OCI-M1 (cell line): ENCODE results near the gene MYPN.

Experiments
- DNase-seq: peaks from one replicate; lab custom pipeline; 2025; lab: John Stamatoyannopoulos, UW

MYPN gene

DNA sequence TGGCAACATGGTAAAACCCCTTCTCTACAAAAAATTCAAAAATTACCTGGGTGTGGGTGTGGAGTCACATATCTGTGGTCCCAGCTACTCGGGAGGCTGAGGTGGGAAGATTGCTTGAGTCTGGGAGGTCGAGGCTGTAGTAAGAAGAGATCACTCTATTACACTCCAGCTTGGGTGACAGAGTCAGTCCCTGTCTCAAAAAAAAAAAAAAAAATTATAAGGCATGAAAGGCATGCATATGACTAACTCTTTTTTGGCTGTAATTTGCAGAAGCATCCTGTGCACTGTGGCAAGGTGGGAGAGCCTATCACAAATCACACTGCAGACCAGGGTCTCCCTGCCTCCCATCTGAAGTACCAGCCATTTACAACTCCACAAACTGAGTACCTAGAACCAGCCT lies 14.1 kb upstream of the MYPN start:
- no peak for DNase-seq

DNA sequence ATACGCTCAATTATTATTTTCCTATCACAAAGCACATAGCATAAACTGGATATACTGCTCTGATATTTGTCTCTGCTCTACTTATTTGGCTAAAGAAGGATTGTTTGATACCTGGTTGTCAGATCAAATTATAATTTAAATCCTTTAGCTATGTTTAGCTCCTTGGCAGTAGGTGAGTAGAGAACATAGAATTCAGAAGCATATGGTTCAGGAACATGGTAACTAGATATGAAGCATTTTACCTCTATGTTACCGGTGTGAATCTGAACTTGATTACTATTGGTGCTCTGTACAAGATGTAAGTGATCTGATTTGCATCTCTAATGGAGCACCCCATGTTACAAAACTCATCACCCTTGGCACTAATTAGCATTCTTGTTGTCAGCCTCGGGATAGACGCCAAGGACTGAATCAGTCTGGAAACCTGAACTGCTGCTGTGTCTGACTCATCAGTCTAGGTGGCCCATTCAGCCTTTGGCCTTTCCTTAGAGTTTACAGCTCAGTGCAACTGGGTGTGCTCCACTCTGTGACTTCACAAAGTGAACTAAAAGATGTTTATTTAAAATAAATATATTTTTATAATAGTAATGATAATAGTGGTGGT lies 12.3 kb upstream of the MYPN start:
- no peak for DNase-seq

DNA sequence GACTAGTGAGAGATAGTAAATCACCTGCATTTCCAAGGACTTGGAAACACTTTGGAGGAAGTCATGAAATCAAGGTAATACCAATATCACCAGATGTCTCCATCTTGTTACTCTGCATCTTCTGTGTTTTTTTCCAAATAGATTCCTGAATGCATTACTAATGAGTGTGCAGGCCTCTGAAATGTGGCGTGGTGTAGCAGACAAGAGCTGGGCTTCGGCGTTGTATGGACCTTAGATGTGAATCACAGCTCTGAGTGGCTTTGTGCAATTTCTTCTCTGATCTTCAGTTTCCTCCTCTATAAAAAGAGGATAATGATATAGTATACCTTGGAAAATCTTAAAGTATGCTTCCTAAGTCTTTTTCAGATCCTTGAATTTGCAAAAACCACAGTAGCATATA lies 9.6 kb upstream of the MYPN start:
- DNase-seq, result no peak

DNA sequence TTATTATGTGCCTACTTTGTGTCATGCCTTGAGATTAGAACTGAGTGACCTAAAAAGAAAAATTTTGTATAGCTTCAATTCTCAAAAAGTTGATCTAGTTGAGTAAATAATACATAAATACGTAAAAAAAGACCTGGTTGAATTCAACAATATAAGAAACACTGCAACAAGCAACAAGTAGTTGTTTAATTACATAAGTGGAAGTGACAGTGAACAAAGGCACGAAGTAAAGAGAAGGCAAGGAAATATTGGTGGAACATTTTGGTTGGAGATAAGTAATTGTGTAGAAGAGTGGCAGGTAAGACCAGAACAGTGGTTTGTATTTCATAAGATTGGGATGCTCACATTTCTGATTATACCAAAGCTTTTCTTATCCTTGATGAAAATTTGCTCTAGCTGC lies 8.2 kb upstream of the MYPN start:
- no peak for DNase-seq

DNA sequence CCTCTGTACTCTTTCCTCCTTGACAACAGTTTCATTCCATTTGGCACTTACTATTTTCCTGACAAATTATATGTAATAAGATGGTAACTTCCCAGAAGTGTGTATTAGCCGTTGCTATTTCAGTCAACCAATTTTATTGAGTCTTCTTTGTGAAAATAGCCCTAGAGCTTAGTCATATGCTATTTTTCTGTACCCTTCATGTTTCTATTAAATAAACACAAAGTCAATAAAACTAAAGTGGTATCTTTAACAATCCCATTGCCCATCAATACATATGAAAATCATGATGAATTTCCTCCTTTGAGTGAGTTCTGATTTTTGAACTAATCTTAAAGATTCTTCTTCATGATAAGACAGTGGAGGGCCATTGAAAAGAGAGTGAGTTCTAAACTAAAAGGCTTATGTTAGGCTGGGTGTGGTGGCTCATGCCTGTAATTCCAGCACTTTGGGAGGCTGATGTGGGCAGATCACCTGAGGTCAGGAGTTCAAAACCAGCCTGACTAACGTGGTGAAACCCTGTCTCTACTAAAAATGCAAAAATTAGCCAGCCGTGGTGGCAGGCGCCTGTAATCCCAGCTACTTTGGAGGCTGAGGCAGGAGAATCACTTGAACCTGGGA lies 5.9 kb upstream of the MYPN start:
- DNase-seq, result no peak

DNA sequence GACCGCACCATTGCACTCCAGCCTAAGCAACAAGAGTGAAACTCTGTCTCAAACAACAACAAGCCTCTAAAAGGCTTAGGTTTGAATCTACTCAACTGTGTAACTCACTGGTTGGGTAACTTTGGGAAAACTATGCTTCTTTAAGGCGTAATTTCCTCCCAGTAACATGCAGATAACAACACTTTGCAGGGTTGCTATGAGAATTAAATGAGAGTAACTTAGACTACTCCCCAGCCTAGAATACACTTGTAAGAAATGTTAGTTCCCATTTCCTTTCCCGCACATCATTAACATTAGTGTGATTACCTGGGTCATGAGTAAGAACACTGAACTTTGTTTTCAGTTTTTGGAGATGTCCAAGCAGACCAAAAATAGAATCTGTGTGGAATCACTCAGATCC lies 5.4 kb upstream of the MYPN start:
- DNase-seq, result no peak

DNA sequence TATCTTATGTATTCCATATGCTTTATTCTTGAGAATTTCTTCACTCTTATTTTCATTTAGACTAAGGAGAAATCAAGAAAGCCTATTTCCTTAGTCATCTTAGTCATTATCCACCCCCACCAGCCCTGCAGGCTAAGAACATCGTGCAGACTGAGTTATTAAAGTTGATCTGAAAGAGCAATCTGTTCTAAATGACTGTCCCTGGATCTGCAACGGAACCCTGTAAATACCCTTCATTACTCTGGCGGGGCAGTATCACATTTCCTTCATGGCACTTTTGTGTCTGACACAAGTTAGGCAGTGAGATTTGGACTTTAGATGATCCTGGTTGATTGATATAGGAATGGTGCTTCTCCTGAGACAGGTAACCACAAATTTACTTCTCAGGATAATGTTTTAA lies 3.5 kb upstream of the MYPN start:
- peak; percentile 32 for DNase-seq

DNA sequence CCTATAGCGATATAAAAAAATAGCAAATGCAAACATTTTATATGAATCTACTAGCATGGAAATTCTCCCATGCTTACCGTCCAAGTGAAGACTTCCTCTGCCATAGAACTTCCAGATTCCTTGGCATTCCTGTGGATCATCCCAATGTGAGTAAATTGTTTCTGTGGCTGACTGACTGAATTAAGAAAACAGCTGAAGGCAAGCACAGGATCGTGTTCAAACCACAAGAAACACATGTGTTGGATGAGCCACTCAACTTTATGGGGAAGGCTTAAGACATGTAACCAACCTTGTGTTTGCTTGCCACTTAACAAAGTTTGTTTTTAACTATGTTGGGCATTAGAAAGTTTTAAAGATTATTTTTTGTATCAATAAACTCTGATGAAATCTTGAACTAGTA lies 2.6 kb upstream of the MYPN start:
- peak; percentile 13 for DNase-seq

DNA sequence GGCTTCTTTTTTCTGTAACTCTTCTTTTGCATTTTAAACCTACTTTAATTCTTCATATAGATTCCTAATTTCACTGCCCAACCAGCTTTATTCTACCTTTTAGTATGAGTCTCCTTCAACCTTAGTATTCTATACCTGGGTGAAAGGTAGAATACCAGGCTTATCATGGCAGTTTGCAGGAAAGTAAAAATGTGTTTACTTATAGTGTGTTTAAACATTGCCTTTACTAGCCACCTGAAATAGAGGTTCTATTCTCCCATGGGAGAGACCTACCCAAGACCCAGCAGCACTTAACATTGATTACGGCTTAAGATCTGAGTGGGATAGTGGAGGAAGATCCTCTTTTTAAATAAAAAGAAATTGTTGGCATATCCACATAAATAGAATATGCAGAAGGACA lies 1.6 kb upstream of the MYPN start:
- no peak for DNase-seq

DNA sequence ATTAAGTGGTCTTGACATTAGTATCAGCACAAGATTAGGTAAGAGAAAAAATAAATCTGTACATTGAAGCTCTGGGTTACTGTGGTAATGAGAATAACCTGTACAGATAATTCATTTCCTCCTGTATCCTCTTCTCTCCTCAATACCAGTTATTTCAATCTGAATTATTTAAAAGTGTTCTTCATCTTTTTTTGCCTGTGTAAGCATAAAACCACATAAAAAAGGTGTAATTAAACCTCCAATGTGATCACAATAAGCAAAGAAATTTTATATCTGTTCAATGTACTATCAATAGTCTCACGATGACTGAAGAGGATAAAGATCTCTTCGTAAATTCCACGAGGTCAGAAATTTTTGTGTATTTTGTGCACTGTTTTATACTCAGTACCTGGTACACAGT lies 1.2 kb upstream of the MYPN start:
- DNase-seq, result no peak

DNA sequence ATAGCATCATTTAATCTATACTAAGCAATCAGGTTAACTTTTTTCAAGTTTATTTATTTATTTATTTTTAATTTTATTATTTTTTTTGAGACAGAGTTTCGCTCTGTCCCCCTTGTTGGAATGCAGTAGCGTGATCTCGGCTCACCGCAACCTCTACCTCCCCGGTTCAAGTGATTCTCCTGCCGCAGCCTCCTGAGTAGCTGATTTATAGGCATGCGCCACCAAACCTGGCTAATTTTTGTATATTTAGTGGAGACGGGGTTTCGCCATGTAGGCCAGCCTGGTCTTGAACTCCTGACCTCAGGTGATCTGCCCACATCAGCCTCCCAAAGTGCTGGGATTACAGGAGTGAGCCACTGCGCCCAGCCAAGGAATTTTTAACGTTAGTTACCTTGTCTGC lies 635 bp upstream of the MYPN start:
- DNase-seq, result no peak

DNA sequence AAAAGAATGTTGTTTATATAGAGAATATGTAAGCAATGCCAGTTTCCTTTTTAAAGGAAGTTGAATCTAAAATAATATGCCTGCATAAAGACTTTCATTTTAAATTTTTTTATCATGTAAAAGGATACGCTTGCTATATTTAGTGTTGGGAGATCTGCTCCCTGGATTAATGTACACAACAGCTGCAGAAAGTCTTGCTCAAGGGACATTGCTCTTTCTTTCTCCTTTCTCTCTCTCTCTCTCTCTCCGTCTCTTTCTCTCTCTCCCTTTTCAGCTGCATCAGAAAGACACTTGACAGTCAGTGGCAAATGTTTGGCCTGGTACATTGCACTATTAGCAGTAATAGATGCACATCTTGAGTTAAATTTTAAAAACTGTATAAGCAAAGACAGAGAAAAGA lies 739 bp downstream of the MYPN start:
- DNase-seq, result no peak

DNA sequence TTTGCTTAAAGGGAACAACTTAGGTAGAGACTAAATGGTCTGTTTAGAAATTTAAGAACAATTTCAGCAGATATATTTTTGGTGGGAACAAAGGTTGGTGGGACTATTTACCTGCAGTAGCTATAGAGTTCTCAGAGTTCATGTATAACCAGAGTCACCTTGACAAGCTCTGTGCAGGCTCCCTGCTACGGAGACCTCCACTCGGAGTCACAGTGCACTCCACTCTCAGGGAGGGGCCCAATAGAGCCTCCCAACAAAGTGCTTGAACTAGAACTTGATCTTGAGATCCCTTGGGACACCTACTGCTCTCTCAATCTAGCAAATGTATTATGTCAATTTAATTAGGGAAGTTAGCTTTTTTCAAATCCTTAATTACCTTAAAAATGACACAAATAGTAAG lies 2.3 kb downstream of the MYPN start:
- no peak for DNase-seq

DNA sequence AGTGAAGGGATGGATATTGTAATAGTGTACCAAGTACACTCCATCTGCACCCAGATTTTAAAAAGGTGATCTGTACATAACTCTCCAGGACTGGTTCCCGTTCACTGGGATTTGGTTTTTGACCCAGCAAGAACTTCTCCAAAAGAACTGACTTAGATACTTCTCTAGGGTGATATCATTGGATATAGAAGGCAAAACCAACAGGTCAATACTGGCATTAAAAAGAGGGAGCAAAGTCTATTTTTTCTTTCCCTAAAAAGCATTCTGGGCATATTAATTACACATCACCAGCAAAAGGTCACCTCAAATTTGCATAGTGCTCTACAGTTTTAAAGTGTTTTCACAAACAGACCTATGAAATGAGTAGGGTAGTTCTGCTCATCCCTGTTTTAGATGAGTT lies 3.5 kb downstream of the MYPN start:
- no peak for DNase-seq

DNA sequence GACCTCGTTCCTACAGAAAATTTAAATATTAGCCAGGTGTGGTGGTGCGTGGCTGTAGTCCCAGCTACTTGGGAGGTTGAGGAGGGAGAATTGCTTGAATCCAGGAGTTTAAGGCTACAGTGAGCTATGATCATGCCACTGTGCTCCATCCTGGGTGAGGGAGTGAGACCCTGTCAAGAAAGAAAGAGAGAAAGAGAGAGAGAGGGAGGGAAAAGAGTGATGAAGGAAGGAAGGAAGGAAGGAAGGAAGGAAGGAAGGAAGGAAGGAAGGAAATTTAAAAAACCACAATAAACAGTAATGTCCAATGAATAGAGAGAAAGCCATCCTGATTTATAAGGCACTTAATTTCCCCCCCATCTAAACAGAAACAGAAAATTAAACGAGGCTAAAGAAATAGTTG lies 9.4 kb downstream of the MYPN start:
- DNase-seq, result no peak

DNA sequence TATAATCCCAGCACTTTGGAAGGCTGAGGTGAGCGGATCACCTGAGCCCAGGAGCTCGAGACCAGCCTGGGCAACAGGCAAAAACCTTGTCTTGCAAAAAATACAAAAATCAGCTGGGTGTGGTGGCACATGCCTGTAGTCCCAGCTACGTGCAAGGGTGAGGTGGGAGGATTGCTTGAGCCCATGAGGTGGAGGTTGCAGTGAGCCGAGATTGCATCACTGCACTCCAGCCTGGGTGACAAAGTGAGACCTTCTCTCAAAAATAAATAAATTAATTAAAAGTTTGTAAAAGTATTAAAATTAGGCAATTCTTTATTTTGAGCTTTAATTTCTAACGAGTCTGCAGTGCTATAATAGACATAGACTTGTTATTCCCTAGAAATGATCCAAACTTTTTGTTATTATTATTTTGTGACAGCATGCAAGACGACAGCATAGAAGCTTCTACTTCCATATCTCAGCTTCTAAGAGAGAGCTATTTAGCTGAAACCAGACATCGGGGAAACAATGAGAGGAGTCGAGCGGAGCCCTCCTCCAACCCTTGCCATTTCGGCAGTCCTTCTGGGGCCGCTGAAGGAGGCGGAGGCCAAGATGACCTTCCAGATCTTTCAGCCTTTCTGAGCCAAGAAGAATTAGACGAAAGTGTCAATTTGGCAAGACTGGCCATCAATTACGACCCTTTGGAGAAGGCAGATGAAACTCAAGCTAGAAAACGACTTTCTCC lies 11.9 kb downstream of the MYPN start:
- DNase-seq, result no peak

DNA sequence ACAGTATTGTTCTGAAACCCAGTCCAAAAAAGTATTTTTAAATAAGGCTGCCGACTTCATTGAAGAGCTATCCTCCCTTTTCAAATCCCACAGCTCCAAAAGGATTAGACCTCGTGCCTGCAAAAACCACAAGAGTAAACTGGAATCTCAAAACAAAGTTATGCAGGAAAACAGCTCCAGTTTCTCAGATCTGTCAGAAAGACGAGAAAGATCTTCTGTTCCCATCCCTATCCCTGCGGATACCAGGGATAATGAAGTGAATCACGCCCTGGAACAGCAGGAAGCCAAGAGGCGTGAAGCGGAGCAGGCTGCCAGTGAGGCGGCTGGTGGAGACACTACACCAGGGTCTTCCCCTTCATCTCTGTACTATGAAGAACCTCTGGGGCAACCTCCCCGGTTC lies 12.6 kb downstream of the MYPN start:
- no peak for DNase-seq

DNA sequence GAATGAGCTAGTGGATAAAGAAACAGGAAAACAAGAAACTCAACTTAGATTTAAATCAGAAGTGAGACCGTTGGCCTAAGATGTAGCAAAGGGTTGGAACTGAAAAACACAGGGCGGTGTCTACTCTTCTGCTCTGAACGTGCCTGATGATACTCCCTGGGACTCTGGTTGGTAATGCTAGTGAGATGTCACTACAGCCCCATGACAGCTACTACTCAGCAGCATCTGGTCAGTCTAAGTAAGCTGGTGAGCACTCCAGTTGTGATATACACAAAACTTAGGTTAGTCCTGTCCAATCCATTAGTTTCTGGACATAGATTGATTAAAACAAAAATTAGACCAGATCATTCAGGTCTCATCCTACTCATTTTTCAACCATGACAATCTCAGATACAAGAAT lies 15.4 kb downstream of the MYPN start:
- DNase-seq, result no peak

DNA sequence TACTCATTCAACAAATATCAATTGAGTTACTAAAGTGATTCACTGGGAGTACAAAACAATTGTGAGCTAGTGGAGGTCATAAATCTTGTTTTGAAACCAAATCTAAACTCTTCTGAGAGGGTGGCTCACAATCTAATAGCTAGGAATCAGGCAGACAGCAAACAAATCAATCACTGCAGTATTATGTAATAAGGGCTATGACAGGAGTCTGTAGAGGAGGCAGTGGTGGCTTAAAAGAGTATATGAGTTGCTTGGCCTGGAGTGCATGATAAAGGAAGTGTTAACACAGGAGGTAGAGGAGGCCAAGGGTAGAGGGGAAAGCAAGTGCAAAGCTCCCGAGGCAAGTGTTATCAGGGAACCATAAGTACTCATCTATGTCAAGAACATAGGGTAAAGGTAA lies 16.5 kb downstream of the MYPN start:
- peak; percentile 22 for DNase-seq

DNA sequence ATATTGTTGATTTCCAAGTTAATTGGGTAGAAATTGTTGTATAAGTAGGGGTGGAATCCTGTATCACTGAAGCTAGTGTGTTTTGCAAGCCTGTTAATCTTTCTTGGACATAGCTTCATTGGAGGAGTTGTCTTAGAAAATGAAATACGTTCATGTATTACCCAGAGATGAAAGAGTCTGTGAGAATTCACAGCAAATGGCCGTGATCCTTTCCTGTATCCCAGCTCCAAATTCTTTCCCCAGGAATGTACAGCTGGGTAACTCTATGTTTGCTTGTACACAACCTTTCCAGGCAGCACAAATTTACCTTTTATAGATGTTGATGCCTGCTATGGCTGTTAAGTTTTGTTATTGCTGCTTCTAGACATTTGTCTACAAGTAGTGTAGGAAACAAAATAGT lies 18.7 kb downstream of the MYPN start:
- no peak for DNase-seq

DNA sequence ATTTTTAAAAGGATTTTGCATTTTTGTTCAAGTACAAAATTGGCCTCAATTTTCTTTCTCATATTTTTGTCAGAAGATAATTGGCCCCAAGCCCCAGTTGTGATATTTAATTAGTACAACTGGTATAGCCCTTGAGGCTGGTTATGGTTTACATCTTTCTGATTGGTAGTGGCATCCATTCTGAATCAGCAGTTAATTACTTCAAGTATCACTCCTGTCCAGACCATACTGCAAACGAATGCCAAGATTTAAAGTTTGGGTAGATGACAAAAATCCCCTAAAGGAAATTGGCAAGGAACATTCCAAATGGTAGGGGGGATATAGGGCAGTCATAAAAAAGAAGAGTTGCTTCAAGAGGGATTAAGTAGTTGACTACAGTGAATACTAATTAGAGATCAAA lies 23.1 kb downstream of the MYPN start:
- DNase-seq, result no peak

DNA sequence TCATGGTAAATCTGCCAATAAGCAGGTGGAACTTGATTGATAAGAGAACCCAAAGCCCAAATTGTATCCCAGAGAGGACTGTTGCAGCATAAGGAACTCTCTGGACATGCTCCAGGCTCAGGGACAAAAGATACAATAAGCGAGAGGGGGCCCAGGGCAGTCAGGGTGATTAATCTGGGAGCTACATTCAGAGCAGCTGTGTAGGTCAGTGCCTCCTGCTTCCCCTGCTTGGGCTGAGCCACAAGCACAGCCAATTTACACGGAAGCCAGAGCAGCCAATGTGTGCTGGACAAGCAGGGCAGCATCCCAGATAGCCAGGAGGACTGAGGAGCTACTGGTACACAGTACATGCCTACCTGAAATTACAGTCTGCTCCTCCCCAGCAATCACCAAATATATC lies 24.2 kb downstream of the MYPN start:
- DNase-seq, result no peak

DNA sequence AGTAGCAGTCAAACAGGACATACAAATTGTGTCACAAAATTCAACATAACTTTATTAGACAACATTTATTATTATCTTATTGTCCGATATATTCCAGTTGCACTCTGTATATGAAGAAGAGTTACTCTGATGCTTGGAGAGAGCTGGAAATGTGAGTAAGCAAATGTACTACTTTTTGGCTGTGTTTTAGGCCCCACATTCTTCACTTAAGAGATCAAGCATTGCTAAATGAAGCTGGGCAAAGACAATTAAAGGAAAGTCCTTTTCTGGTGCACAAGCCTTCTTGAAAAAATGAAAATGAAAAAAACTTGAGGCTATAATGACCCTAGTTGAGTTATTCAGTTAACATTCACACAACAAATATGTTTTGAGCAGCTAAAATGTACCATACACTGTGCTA lies 26.1 kb downstream of the MYPN start:
- DNase-seq, result no peak
